Endothelial cell of umbilical vein (primary cell): Measurements from ENCODE around the gene SH3TC1. TPM values are rescaled to one million over a fixed set of nuclear protein-coding genes. Genes with fewer than 3 reads are reported as not detected.

Experiments
- BruUV-seq: library from RNA; stranded (reverse); fragments of 400-500 nt; replicated peaks from 2 replicates; lab custom pipeline; 2021; lab: Mats Ljungman, UMichigan
- CTCF ChIA-PET: fragments of 300-600, 350-600 bp; sonication (Branson Sonifier 250); formaldehyde crosslinking; loops from one replicate; lab custom pipeline; 2021; ENCODE audit warnings: antibody characterized with exemption, inconsistent platforms; lab: Charles Lee
- POLR2A ChIA-PET: fragments of 300-600, 350-600 bp; sonication (Branson Sonifier 250); formaldehyde crosslinking; loops from one replicate; lab custom pipeline; 2021; ENCODE audit warnings: antibody characterized with exemption, inconsistent platforms; lab: Charles Lee
- DNase-seq: peaks from one replicate; pipeline ENCODE4 v3.0.0-alpha.2; 2011; ENCODE audit warnings: low read depth, low spot score
- FAIRE-seq: peaks from 2 replicates; lab custom pipeline; 2011; peaks lifted over from hg19 to GRCh38; lab: Jason Lieb, UNC
- H2AFZ ChIP-seq: 2 replicates; pipeline ENCODE4 v1.6.0; 2012; ENCODE audit warnings: low read depth, low read length, control low read depth, inconsistent platforms
- H3K27ac ChIP-seq: 2 replicates; pipeline ENCODE4 v1.5.1; 2011; ENCODE audit warnings: low read depth, mild to moderate bottlenecking, control low read depth, low read length, moderate library complexity; ENCODE audit not compliant: insufficient read depth
- H3K27me3 ChIP-seq, 2 experiments: 2 replicates each; pipeline versions ENCODE4 v1.6.0 to v1.6.1; 2011; ENCODE audit warnings: low read length in 2 of 2, mixed read lengths in 1 of 2; ENCODE audit not compliant: control insufficient read depth in 2 of 2, insufficient read depth in 2 of 2
- H3K36me3 ChIP-seq, 2 experiments: 2 replicates in 1 of 2; 3 replicates in 1 of 2; pipeline ENCODE4 v1.5.1; 2011; ENCODE audit warnings: low read length in 2 of 2, mild to moderate bottlenecking in 1 of 2, moderate library complexity in 1 of 2; ENCODE audit not compliant: control insufficient read depth in 2 of 2, insufficient read depth in 2 of 2; ENCODE audit errors: extremely low read depth in 1 of 2
- H3K4me1 ChIP-seq: 3 replicates; pipeline ENCODE4 v1.5.1; 2011; ENCODE audit warnings: mild to moderate bottlenecking, low read length; ENCODE audit not compliant: control insufficient read depth, insufficient read depth; ENCODE audit errors: extremely low read depth
- H3K4me2 ChIP-seq: 2 replicates; pipeline ENCODE4 v1.6.1; 2011; ENCODE audit warnings: low read length, control low read depth, mixed read lengths; ENCODE audit not compliant: insufficient read depth
- H3K4me3 ChIP-seq, 3 experiments: fragments of 200-600 bp in 1 of 3; sonication (generic), shearing (Covaris generic) in 1 of 3; replicated peaks in 1 of 3; 2 replicates each; pipeline ENCODE4 v1.5.1; 2011 to 2016; ENCODE audit warnings: control low read depth in 3 of 3, low read length in 3 of 3, mild to moderate bottlenecking in 2 of 3, inconsistent platforms in 1 of 3, low read depth in 1 of 3, moderate library complexity in 1 of 3; ENCODE audit not compliant: insufficient read depth in 1 of 3
- H3K79me2 ChIP-seq: 2 replicates; pipeline ENCODE4 v1.6.0; 2012; ENCODE audit warnings: low read length, inconsistent platforms; ENCODE audit not compliant: control insufficient read depth, insufficient read depth
- H3K9ac ChIP-seq: replicated peaks from 2 replicates; pipeline ENCODE3; 2011; ENCODE audit warnings: low read length, control low read depth; ENCODE audit not compliant: insufficient read depth; ENCODE audit errors: extremely low read depth
- H3K9me1 ChIP-seq: replicated peaks from 3 replicates; pipeline ENCODE4 v1.6.0; 2011; ENCODE audit warnings: mild to moderate bottlenecking, low read length; ENCODE audit not compliant: control insufficient read depth, insufficient read depth; ENCODE audit errors: extremely low read depth
- H3K9me3 ChIP-seq: replicated peaks from 2 replicates; pipeline ENCODE4 v1.5.1; 2012; ENCODE audit warnings: low read length, inconsistent platforms; ENCODE audit not compliant: control insufficient read depth, insufficient read depth
- H4K20me1 ChIP-seq: replicated peaks from 2 replicates; pipeline ENCODE3; 2011; ENCODE audit warnings: mild to moderate bottlenecking, low read length; ENCODE audit not compliant: control insufficient read depth, insufficient read depth; ENCODE audit errors: extremely low read depth
- EZH2 ChIP-seq: IDR thresholded peaks from 2 replicates; pipeline ENCODE4 v1.6.1; 2012; ENCODE audit warnings: borderline replicate concordance, low read depth, mild to moderate bottlenecking, moderate library complexity, low read length, inconsistent platforms; ENCODE audit not compliant: severe bottlenecking
- FOS ChIP-seq: IDR thresholded peaks from 2 replicates; pipeline ENCODE4 v1.6.1; 2011; ENCODE audit warnings: mild to moderate bottlenecking, low read length, moderate library complexity, borderline replicate concordance; ENCODE audit not compliant: insufficient read depth
- GATA2 ChIP-seq: IDR thresholded peaks from 2 replicates; pipeline ENCODE4 v1.7.0; 2011; ENCODE audit warnings: low read depth, mild to moderate bottlenecking, moderate library complexity, mixed read lengths, low read length; ENCODE audit not compliant: insufficient read length, insufficient read depth
- JUN ChIP-seq: IDR thresholded peaks from 2 replicates; pipeline ENCODE4 v1.6.1; 2011; ENCODE audit warnings: borderline replicate concordance, low read depth; ENCODE audit not compliant: insufficient read length, insufficient read depth
- MYC ChIP-seq: IDR thresholded peaks from one replicate; pipeline ENCODE4 v1.6.1; 2011; ENCODE audit warnings: mild to moderate bottlenecking, low read depth, low read length
- POLR2AphosphoS5 ChIP-seq: IDR thresholded peaks from 2 replicates; pipeline ENCODE4 v1.6.1; 2012; ENCODE audit warnings: low read depth, mild to moderate bottlenecking, control low read depth, low read length, moderate library complexity; ENCODE audit not compliant: insufficient read depth
- dilution Hi-C: fragments of 300-500 bp; cut with MboI; formaldehyde crosslinking; loops from one replicate; pipeline ENCODE4 v1.15.0; 2019; ENCODE audit warnings: low sequenced_read_pairs; ENCODE audit not compliant: extremely low pct_ligation_motif_present
- intact Hi-C: fragments of 100-400 bp; cut with micrococcal nuclease; formaldehyde crosslinking; loops from one replicate; pipeline ENCODE4 v1.10.0; 2022
- polyA plus RNA-seq, 4 experiments: library from polyadenylated mRNA; depleted of rRNA in 3 of 4; stranded (reverse) in 3 of 4; unstranded in 1 of 4; fragments of >200 nt; gene quantifications; 2 replicates each; pipeline versions ENCODE4 v1.2.1 to v1.2.3, GENCODE V29; 2011 to 2012; ENCODE audit warnings: missing spikeins in 1 of 4
- total RNA-seq: library from RNA; stranded (reverse); gene quantifications from 2 replicates; pipeline ENCODE4 v1.2.3, GENCODE V29; 2021
- TF ChIP-seq, protein P1 (sequence below): IDR thresholded peaks from 2 replicates; pipeline ENCODE4 v1.6.1; 2011; ENCODE audit not compliant: insufficient read depth, insufficient read length

SH3TC1 gene
- total and polyA plus RNA-seq, 2 donors (not counting 3 experiments of a cell fraction or from before 2014, with no cell fraction given) = 96.5 to 192 TPM

- Histone ChIP-seq H3K79me2 (peaks cover 1% of the 10 kb centered on the region), H4K20me1 (no peaks in the 10 kb centered on the region), H2AFZ (no peak overlapping the region), H3K4me3 (no peak overlapping the region), H3K4me2 (no peak overlapping the region), H3K27me3 (no peaks in the 10 kb centered on the region), H3K4me1 (no peaks in the 10 kb centered on the region), H3K9me1 (no peaks in the 10 kb centered on the region), H3K9me3 (no peaks in the 10 kb centered on the region), H3K9ac (no peak overlapping the region), H3K36me3 (peaks cover 16 to 82% of the 10 kb centered on the region in 2 experiments), H3K27ac (no peak overlapping the region)
- no peak for TF ChIP-seq FOS
- TF ChIP-seq, protein P1, sequence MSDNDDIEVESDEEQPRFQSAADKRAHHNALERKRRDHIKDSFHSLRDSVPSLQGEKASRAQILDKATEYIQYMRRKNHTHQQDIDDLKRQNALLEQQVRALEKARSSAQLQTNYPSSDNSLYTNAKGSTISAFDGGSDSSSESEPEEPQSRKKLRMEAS = peak; percentile 9
- POLR2A ChIA-PET = no interaction called here
- BruUV-seq = no TSS peak
- CTCF ChIA-PET = no interaction called here
- dilution Hi-C loops (no loop called here), intact Hi-C loops (no loop called here)
- FAIRE-seq (no peak), DNase-seq (no peak)
Measured at GRCh38 chr4:8239226-8239625, 40.1 kb downstream of the SH3TC1 start.

DNA sequence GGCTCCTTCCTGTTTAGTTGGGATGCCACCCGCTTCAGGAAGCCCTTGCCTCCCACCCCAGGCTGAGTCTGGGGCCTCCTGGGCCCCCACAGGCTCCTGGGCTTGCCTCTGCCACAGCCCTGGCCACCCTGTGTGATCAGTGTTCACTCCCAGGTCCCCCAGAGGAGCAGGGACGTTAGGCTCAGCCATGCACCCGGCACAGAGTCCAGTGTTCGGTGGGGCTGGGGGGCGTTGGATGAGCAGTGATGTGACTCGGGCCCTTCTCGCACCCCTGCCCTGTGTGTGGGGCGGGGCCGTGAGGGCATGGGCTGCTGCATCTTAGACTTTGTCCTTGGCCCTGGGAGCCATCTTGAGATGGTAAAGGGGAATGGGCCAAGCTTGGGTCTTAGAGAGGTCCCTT lies 40.6 kb downstream of the SH3TC1 start:
- H3K27ac ChIP-seq = no peak overlapping the region
- POLR2A ChIA-PET = no interaction called here
- no peaks in the 10 kb centered on the region for H3K4me1 ChIP-seq
- H3K9ac ChIP-seq = no peak overlapping the region
- no peaks in the 10 kb centered on the region for H3K9me3 ChIP-seq
- dilution Hi-C loops (no loop called here), intact Hi-C loops (no loop called here)
- FAIRE-seq (no peak), DNase-seq (no peak)
- H2AFZ ChIP-seq = no peak overlapping the region
- H4K20me1 ChIP-seq = no peaks in the 10 kb centered on the region
- no peaks in the 10 kb centered on the region for H3K9me1 ChIP-seq
- H3K4me2 ChIP-seq = no peak overlapping the region
- CTCF ChIA-PET = interaction anchor here (3.9 kb wide), 1 partner anchor 171 kb away, joined by 57 read pairs; no protein-coding TSS in a partner anchor
- TF ChIP-seq JUN (no peak), EZH2 (no peak), FOS (no peak), POLR2AphosphoS5 (no peak), GATA2 (no peak), MYC (no peak)
- TF ChIP-seq, protein P1 = no peak
- H3K4me3 ChIP-seq = no peak overlapping the region
- no peaks in the 10 kb centered on the region for H3K27me3 ChIP-seq
- H3K36me3 ChIP-seq = peaks cover 16 to 78% of the 10 kb centered on the region in 2 experiments
- H3K79me2 ChIP-seq = no peaks in the 10 kb centered on the region
- no TSS peak for BruUV-seq
